Measurements from ENCODE around the gene E2F3. TPM values are rescaled to one million over a fixed set of nuclear protein-coding genes. Genes with fewer than 3 reads are reported as not detected.

The E2F3 gene
- total and polyA plus RNA-seq, 2 donors from 2014 or later, result 3.7 to 11.0 TPM

- no peak for FAIRE-seq
- Histone ChIP-seq H3K27ac (ENCODE audit: low read depth in 2 of 2, low read length in 2 of 2) (no peak overlapping the region), H3K9ac (ENCODE audit: low read length in 3 of 3) (no peak overlapping the region), H3K9me3 (ENCODE audit: control insufficient read depth in 2 of 3, insufficient read depth in 1 of 3, low read length in 3 of 3) (no peaks in the 10 kb centered on the region), H3K27me3 (ENCODE audit: control insufficient read depth, insufficient read depth, low read length) (no peaks in the 10 kb centered on the region), H3K4me1 (ENCODE audit: control insufficient read depth in 2 of 3, insufficient read depth in 2 of 3, low read depth in 1 of 3, low read length in 3 of 3) (peaks cover 0 to 10% (median 9%) of the 10 kb centered on the region in 3 donors), H3K36me3 (ENCODE audit: control insufficient read depth in 2 of 3, insufficient read depth in 3 of 3, low read length in 3 of 3) (no peaks in the 10 kb centered on the region), H3K4me3 (ENCODE audit: low read length in 3 of 3) (no peak overlapping the region)
- no peak for DNase-seq
- intact Hi-C loops (cut with DNase I), result no loop called here
- no peak for TF ChIP-seq CTCF (IDR thresholded peaks at IDR 0.05; ENCODE audit: borderline replicate concordance, extremely low read depth, insufficient read depth)
These were observed 10.4 kb downstream of the E2F3 start for GRCh38 chr6:20411953-20412681.

- no peak overlapping the region for H3K9ac ChIP-seq (ENCODE audit: low read length in 3 of 3)
- no peak overlapping the region for H3K4me3 ChIP-seq (ENCODE audit: low read length in 3 of 3)
- no peaks in the 10 kb centered on the region for H3K27me3 ChIP-seq (ENCODE audit: control insufficient read depth, insufficient read depth, low read length)
- FAIRE-seq (no peak), DNase-seq (no peak)
- H3K9me3 ChIP-seq (ENCODE audit: control insufficient read depth in 2 of 3, insufficient read depth in 1 of 3, low read length in 3 of 3), result no peaks in the 10 kb centered on the region
- TF ChIP-seq CTCF (IDR thresholded peaks at IDR 0.05; ENCODE audit: borderline replicate concordance, extremely low read depth, insufficient read depth), result no peak
- intact Hi-C loops (cut with DNase I), result no loop called here
- peaks cover 0 to 10% (median 9%) of the 10 kb centered on the region in 3 donors for H3K4me1 ChIP-seq (ENCODE audit: control insufficient read depth in 2 of 3, insufficient read depth in 2 of 3, low read depth in 1 of 3, low read length in 3 of 3)
- no peak overlapping the region for H3K27ac ChIP-seq (ENCODE audit: low read depth in 2 of 2, low read length in 2 of 2)
- H3K36me3 ChIP-seq (ENCODE audit: control insufficient read depth in 2 of 3, insufficient read depth in 3 of 3, low read length in 3 of 3), result no peaks in the 10 kb centered on the region
These were observed 11.0 kb downstream of the E2F3 start for GRCh38 chr6:20412682-20413073.

- Histone ChIP-seq H3K27me3 (ENCODE audit: control insufficient read depth, insufficient read depth, low read length) (no peaks in the 10 kb centered on the region), H3K4me1 (ENCODE audit: control insufficient read depth in 2 of 3, insufficient read depth in 2 of 3, low read depth in 1 of 3, low read length in 3 of 3) (peaks cover 0 to 14% (median 10%) of the 10 kb centered on the region in 3 donors), H3K4me3 (ENCODE audit: low read length in 3 of 3) (no peak overlapping the region), H3K27ac (ENCODE audit: low read depth in 2 of 2, low read length in 2 of 2) (no peak overlapping the region), H3K9me3 (ENCODE audit: control insufficient read depth in 2 of 3, insufficient read depth in 1 of 3, low read length in 3 of 3) (no peaks in the 10 kb centered on the region), H3K9ac (ENCODE audit: low read length in 3 of 3) (no peak overlapping the region), H3K36me3 (ENCODE audit: control insufficient read depth in 2 of 3, insufficient read depth in 3 of 3, low read length in 3 of 3) (no peaks in the 10 kb centered on the region)
- TF ChIP-seq CTCF (IDR thresholded peaks at IDR 0.05; ENCODE audit: borderline replicate concordance, extremely low read depth, insufficient read depth), result no peak
- FAIRE-seq (no peak), DNase-seq (no peak)
- intact Hi-C loops (cut with DNase I), result no loop called here
These were observed 12.1 kb downstream of the E2F3 start for GRCh38 chr6:20413826-20414225.
